ENCODE measurements around the gene SLC1A4. TPM values are rescaled to one million over a fixed set of nuclear protein-coding genes. Genes with fewer than 3 reads are reported as not detected.
A peak's percentile ranks its signal among the peaks of the same experiment; 100 is the strongest.
"Not testable (repeated sequence)": the region's sequence is repeated elsewhere in the genome, so short reads cannot be mapped to it uniquely, and the experiment has no call there.

The SLC1A4 gene
- total RNA-seq, 2 donors from 2014 or later = 0.07 to 1.9 TPM

GRCh38 chr2:65031341-65032018 is 42.3 kb downstream of the SLC1A4 start:
- H3K4me3 Mint-ChIP-seq = no peak overlapping the region
- no peaks in the 10 kb centered on the region for H3K27me3 ChIP-seq (ENCODE audit: control insufficient read depth, insufficient read depth, low read length, poor library complexity, severe bottlenecking)
- no peak overlapping the region for H3K27ac ChIP-seq (ENCODE audit: low read depth, low read length)
- no peaks in the 10 kb centered on the region for H3K9me3 ChIP-seq (ENCODE audit: control insufficient read depth, low read length)
- H3K27ac Mint-ChIP-seq = no peak overlapping the region
- H3K4me1 ChIP-seq (ENCODE audit: control insufficient read depth, insufficient read depth, low read length) = no peaks in the 10 kb centered on the region
- no peaks in the 10 kb centered on the region for H3K36me3 ChIP-seq (ENCODE audit: control insufficient read depth, insufficient read depth, low read length)
- H3K9ac ChIP-seq (ENCODE audit: extremely low read depth, low read length, poor library complexity, severe bottlenecking) = no peak overlapping the region
- WGBS, 2 experiments (ENCODE audit: insufficient coverage in 1 of 2, insufficient read length in 1 of 2) = 56 to 71% methylated on average over 6 to 7 of the region's 8 CpGs
- no peaks in the 10 kb centered on the region for H3K9me3 Mint-ChIP-seq
- H3K27me3 Mint-ChIP-seq (ENCODE audit: insufficient read depth) = no peaks in the 10 kb centered on the region
- no peak for TF ChIP-seq CTCF (conservative IDR thresholded peaks at IDR 0.05)
- no peak for DNase-seq
- peaks cover 1% of the 10 kb centered on the region for H3K36me3 Mint-ChIP-seq (ENCODE audit: low read depth)
- H3K4me3 ChIP-seq (ENCODE audit: low read length) = no peak overlapping the region
- no peaks in the 10 kb centered on the region for H3K4me1 Mint-ChIP-seq

GRCh38 chr2:65032019-65032975 is 43.1 kb downstream of the SLC1A4 start:
- no peak for TF ChIP-seq CTCF (conservative IDR thresholded peaks at IDR 0.05)
- no peak overlapping the region for H3K9ac ChIP-seq (ENCODE audit: extremely low read depth, low read length, poor library complexity, severe bottlenecking)
- H3K27me3 ChIP-seq (ENCODE audit: control insufficient read depth, insufficient read depth, low read length, poor library complexity, severe bottlenecking) = no peaks in the 10 kb centered on the region
- Mint-ChIP-seq H3K4me1 (no peaks in the 10 kb centered on the region), H3K27me3 (ENCODE audit: insufficient read depth) (no peaks in the 10 kb centered on the region), H3K4me3 (no peak overlapping the region), H3K9me3 (no peaks in the 10 kb centered on the region), H3K36me3 (ENCODE audit: low read depth) (peaks cover 4% of the 10 kb centered on the region), H3K27ac (no peak overlapping the region)
- no peak overlapping the region for H3K4me3 ChIP-seq (ENCODE audit: low read length)
- no peaks in the 10 kb centered on the region for H3K36me3 ChIP-seq (ENCODE audit: control insufficient read depth, insufficient read depth, low read length)
- DNase-seq = no peak
- H3K9me3 ChIP-seq (ENCODE audit: control insufficient read depth, low read length) = no peaks in the 10 kb centered on the region
- H3K27ac ChIP-seq (ENCODE audit: low read depth, low read length) = no peak overlapping the region
- 82 to 91% methylated on average over 5 to 12 of the region's 13 CpGs for WGBS, 2 experiments (ENCODE audit: insufficient coverage in 1 of 2, insufficient read length in 1 of 2)
- no peaks in the 10 kb centered on the region for H3K4me1 ChIP-seq (ENCODE audit: control insufficient read depth, insufficient read depth, low read length)

GRCh38 chr2:65033178-65033577 is 44.0 kb downstream of the SLC1A4 start:
- Histone ChIP-seq H3K27ac (ENCODE audit: low read depth, low read length) (no peak overlapping the region), H3K4me1 (ENCODE audit: control insufficient read depth, insufficient read depth, low read length) (no peaks in the 10 kb centered on the region), H3K36me3 (ENCODE audit: control insufficient read depth, insufficient read depth, low read length) (no peaks in the 10 kb centered on the region), H3K9me3 (ENCODE audit: control insufficient read depth, low read length) (no peaks in the 10 kb centered on the region), H3K9ac (ENCODE audit: extremely low read depth, low read length, poor library complexity, severe bottlenecking) (no peak overlapping the region), H3K4me3 (ENCODE audit: low read length) (no peak overlapping the region), H3K27me3 (ENCODE audit: control insufficient read depth, insufficient read depth, low read length, poor library complexity, severe bottlenecking) (no peaks in the 10 kb centered on the region)
- peak; percentile 33 for TF ChIP-seq CTCF (conservative IDR thresholded peaks at IDR 0.05)
- Mint-ChIP-seq H3K9me3 (no peaks in the 10 kb centered on the region), H3K4me1 (no peaks in the 10 kb centered on the region), H3K27ac (no peak overlapping the region), H3K4me3 (no peak overlapping the region), H3K27me3 (ENCODE audit: insufficient read depth) (no peaks in the 10 kb centered on the region), H3K36me3 (ENCODE audit: low read depth) (peaks cover 11% of the 10 kb centered on the region)
- 97% methylated on average over 3 of the region's 4 CpGs; no CpG with 5 or more reads in 1 of the 2 experiments for WGBS, 2 experiments (ENCODE audit: insufficient coverage in 1 of 2, insufficient read length in 1 of 2)
- no peak for DNase-seq

- not testable (repeated sequence) for H3K27me3 Mint-ChIP-seq (ENCODE audit: insufficient read depth); H3K9me3 Mint-ChIP-seq; H3K4me3 Mint-ChIP-seq; H3K4me1 ChIP-seq (ENCODE audit: control insufficient read depth, insufficient read depth, low read length); H3K36me3 ChIP-seq (ENCODE audit: control insufficient read depth, insufficient read depth, low read length); H3K9ac ChIP-seq (ENCODE audit: extremely low read depth, low read length, poor library complexity, severe bottlenecking); H3K9me3 ChIP-seq (ENCODE audit: control insufficient read depth, low read length); H3K4me3 ChIP-seq (ENCODE audit: low read length); DNase-seq; H3K4me1 Mint-ChIP-seq; H3K27me3 ChIP-seq (ENCODE audit: control insufficient read depth, insufficient read depth, low read length, poor library complexity, severe bottlenecking); H3K27ac ChIP-seq (ENCODE audit: low read depth, low read length); H3K27ac Mint-ChIP-seq
- H3K36me3 Mint-ChIP-seq (ENCODE audit: low read depth) = peaks cover 14% of the 10 kb centered on the region
- WGBS, 2 experiments (ENCODE audit: insufficient coverage in 1 of 2, insufficient read length in 1 of 2) = 75 to 98% methylated on average over 2 to 4 of the region's 4 CpGs
Measured at GRCh38 chr2:65033667-65034066, 44.5 kb downstream of the SLC1A4 start.
